HCT116 (cell line): Measurements from ENCODE around the gene OR4E2. TPM values are rescaled to one million over a fixed set of nuclear protein-coding genes. Genes with fewer than 3 reads are reported as not detected.

Experiments
- ATAC-seq: fragments of 200-7000 bp; cut with Tn5 transposase; 2 replicates; pipeline ENCODE4 v1.9.1; 2020; ENCODE audit warnings: mild to moderate bottlenecking, moderate library complexity
- BruUV-seq: library from RNA; stranded (reverse); fragments of 400-500 nt; replicated peaks from 2 replicates; lab custom pipeline; 2021; lab: Mats Ljungman, UMichigan
- CTCF ChIA-PET: fragments of 300-600 bp; sonication (Branson Sonifier 250); formaldehyde crosslinking; loops from one replicate; lab custom pipeline; 2021; ENCODE audit warnings: antibody characterized with exemption; lab: Charles Lee
- POLR2A ChIA-PET: fragments of 300-600, 350-600 bp; sonication (Branson Sonifier 250); formaldehyde crosslinking; loops from one replicate; lab custom pipeline; 2021; ENCODE audit warnings: antibody characterized with exemption; lab: Charles Lee
- RAD21 ChIA-PET, 2 experiments: fragments of 300-600 bp; sonication (Branson Sonifier 250); formaldehyde crosslinking; loops; one replicate each; lab custom pipeline; 2023; ENCODE audit warnings: low total read pairs in 2 of 2; ENCODE audit not compliant: uncharacterized antibody in 2 of 2, unreplicated experiment in 2 of 2, low non-redundant PET in 1 of 2; lab: Charles Lee
- DNase-seq: peaks from one replicate; pipeline ENCODE4 v3.0.0-alpha.2; 2010; ENCODE audit warnings: low read depth, low spot score
- H2AFZ ChIP-seq: fragments of 200-600 bp; shearing (Covaris generic), sonication (generic); 2 replicates; pipeline ENCODE4 v1.6.1; 2017; ENCODE audit warnings: low read depth, mixed run types, mixed read lengths, antibody characterized with exemption, low read length; ENCODE audit not compliant: poor library complexity, severe bottlenecking
- H3K27ac ChIP-seq: 2 replicates; pipeline ENCODE4 v1.5.1; 2012; ENCODE audit warnings: low read depth, low read length
- H3K27me3 ChIP-seq: fragments of 200-600 bp; sonication (generic); 2 replicates; pipeline ENCODE4 v1.6.1; 2016; ENCODE audit warnings: mixed run types, low read length, mixed read lengths; ENCODE audit not compliant: insufficient read depth
- H3K36me3 ChIP-seq, 2 experiments: fragments of 200-500 bp in 1 of 2; fragments of 200-600 bp in 1 of 2; sonication (Bioruptor generic) in 1 of 2; sonication (generic) in 1 of 2; 2 replicates each; pipeline versions ENCODE4 v1.5.1 to v1.6.1; 2014 to 2016; ENCODE audit warnings: low read length in 2 of 2, inconsistent platforms in 1 of 2, mixed read lengths in 1 of 2, mixed run types in 1 of 2; ENCODE audit not compliant: insufficient read depth in 2 of 2, control insufficient read depth in 1 of 2
- H3K4me1 ChIP-seq, 2 experiments: fragments of 200-600 bp in 1 of 2; sonication (generic) in 1 of 2; 2 replicates each; pipeline versions ENCODE4 v1.5.1 to v1.6.1; 2012 to 2017; ENCODE audit warnings: low read length in 2 of 2, inconsistent platforms in 1 of 2, mild to moderate bottlenecking in 1 of 2, mixed read lengths in 1 of 2, mixed run types in 1 of 2, moderate library complexity in 1 of 2; ENCODE audit not compliant: insufficient read depth in 2 of 2, control insufficient read depth in 1 of 2
- H3K4me2 ChIP-seq: fragments of 200-600 bp; sonication (generic); 2 replicates; pipeline ENCODE4 v1.6.1; 2017; ENCODE audit warnings: mixed run types, low read length, mixed read lengths
- H3K4me3 ChIP-seq, 2 experiments: fragments of 200-600 bp in 1 of 2; sonication (generic) in 1 of 2; replicated peaks in 1 of 2; 2 replicates each; pipeline ENCODE4 v1.5.1; 2011 to 2016; ENCODE audit warnings: low read length in 2 of 2, control low read depth in 1 of 2, low read depth in 1 of 2, mild to moderate bottlenecking in 1 of 2, mixed read lengths in 1 of 2, mixed run types in 1 of 2
- H3K79me2 ChIP-seq: fragments of 200-600 bp; sonication (generic); 2 replicates; pipeline ENCODE4 v1.6.1; 2017; ENCODE audit warnings: mild to moderate bottlenecking, mixed run types, low read length, moderate library complexity, mixed read lengths; ENCODE audit not compliant: insufficient read depth
- H3K9ac ChIP-seq: fragments of 200-600 bp; sonication (generic); 2 replicates; pipeline ENCODE4 v1.6.1; 2016; ENCODE audit warnings: low read length, mixed read lengths
- H3K9me2 ChIP-seq: fragments of 200-600 bp; sonication (generic), shearing (Covaris generic); 2 replicates; pipeline ENCODE4 v1.6.1; 2017; ENCODE audit warnings: mixed run types, mild to moderate bottlenecking, moderate library complexity; ENCODE audit not compliant: insufficient read depth
- H3K9me3 ChIP-seq, 2 experiments: fragments of 200-500 bp in 1 of 2; fragments of 200-600 bp in 1 of 2; sonication (Bioruptor generic) in 1 of 2; sonication (generic) in 1 of 2; 2 replicates each; pipeline ENCODE4 v1.6.1; 2014 to 2017; ENCODE audit warnings: low read length in 2 of 2, mixed read lengths in 2 of 2, inconsistent platforms in 1 of 2, low read depth in 1 of 2, mild to moderate bottlenecking in 1 of 2, mixed run types in 1 of 2, moderate library complexity in 1 of 2; ENCODE audit not compliant: control insufficient read depth in 1 of 2, insufficient read depth in 1 of 2
- H4K20me1 ChIP-seq: fragments of 200-600 bp; sonication (generic), shearing (Covaris generic); 2 replicates; pipeline ENCODE4 v1.6.1; 2017; ENCODE audit warnings: mixed run types, mild to moderate bottlenecking, moderate library complexity; ENCODE audit not compliant: insufficient read depth
- ELF1 ChIP-seq: IDR thresholded peaks from 2 replicates; pipeline ENCODE4 v1.6.1; 2012; ENCODE audit warnings: low read depth, borderline replicate concordance
- FOSL1 ChIP-seq: IDR thresholded peaks from 2 replicates; pipeline ENCODE4 v1.6.1; 2012; ENCODE audit warnings: low read depth
- POLR2A ChIP-seq: IDR thresholded peaks from 2 replicates; pipeline ENCODE4 v1.7.0; 2011; ENCODE audit warnings: borderline replicate concordance; ENCODE audit not compliant: insufficient read depth, insufficient read length; ENCODE audit errors: extremely low read depth
- ZFX ChIP-seq: fragments of 450-650 bp; IDR thresholded peaks from 2 replicates; pipeline ENCODE4 v1.6.1; 2017
- intact Hi-C: fragments of 100-400 bp; cut with micrococcal nuclease; formaldehyde crosslinking; loops from 2 replicates; pipeline ENCODE4 v1.10.0; 2022
- total RNA-seq: library from RNA; stranded (reverse); gene quantifications from one replicate; pipeline ENCODE4 v1.2.1, GENCODE V29; 2021; ENCODE audit not compliant: unreplicated experiment
- TF ChIP-seq, protein P1 (sequence below): IDR thresholded peaks from 2 replicates; pipeline ENCODE4 v1.6.1; 2012
- TF ChIP-seq, protein P2 (sequence below): IDR thresholded peaks from 2 replicates; pipeline ENCODE4 v1.6.1; 2012; ENCODE audit warnings: low read depth
- TF ChIP-seq, protein P3 (sequence below), 3 experiments: fragments of 200-600 bp in 1 of 3; sonication (generic) in 1 of 3; IDR thresholded peaks in 2 of 3; conservative IDR thresholded peaks in 1 of 3; 2 replicates each; pipeline ENCODE4 v1.5.1; 2012 to 2017; ENCODE audit warnings: low read depth in 2 of 3, low read length in 2 of 3, antibody characterized with exemption in 1 of 3, borderline replicate concordance in 1 of 3, control low read depth in 1 of 3, mild to moderate bottlenecking in 1 of 3, mixed read lengths in 1 of 3, mixed run types in 1 of 3, moderate library complexity in 1 of 3; ENCODE audit not compliant: insufficient read depth in 1 of 3

OR4E2 gene
- total RNA-seq, 1 experiment from 2014 or later, result not detected

DNA sequence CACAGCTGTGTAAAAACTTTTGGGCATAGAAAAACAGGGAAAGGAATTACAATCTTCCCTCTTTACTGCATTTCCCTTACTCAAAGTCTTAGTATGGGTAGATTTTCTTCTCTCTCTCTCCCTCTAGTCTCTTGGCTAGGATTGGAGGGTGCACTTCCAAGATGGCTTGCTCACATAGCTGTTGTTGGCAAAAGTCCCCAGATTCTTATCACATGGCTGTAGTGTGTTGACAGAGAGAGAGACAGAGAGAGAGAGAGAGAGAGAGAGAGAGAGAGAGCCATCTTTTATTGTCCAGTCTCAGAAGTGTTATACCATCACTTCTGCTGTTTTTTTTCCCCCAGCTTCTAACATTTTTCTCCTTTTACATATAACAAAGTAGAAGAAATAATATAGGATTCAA lies 6.3 kb upstream of the OR4E2 start:
- DNase-seq (no peak), ATAC-seq (no peak)
- Histone ChIP-seq H2AFZ (no peak overlapping the region), H3K27ac (no peak overlapping the region), H3K36me3 (no peaks in the 10 kb centered on the region), H3K79me2 (no peaks in the 10 kb centered on the region), H3K9ac (no peak overlapping the region), H3K27me3 (peaks cover 14% of the 10 kb centered on the region), H3K4me1 (no peaks in the 10 kb centered on the region), H3K4me3 (no peak overlapping the region), H4K20me1 (no peaks in the 10 kb centered on the region), H3K4me2 (no peak overlapping the region), H3K9me3 (no peaks in the 10 kb centered on the region), H3K9me2 (no peaks in the 10 kb centered on the region)
- CTCF ChIA-PET, result no interaction called here
- POLR2A ChIA-PET, result no interaction called here
- intact Hi-C loops, result no loop called here
- TF ChIP-seq ZFX (no peak), POLR2A (no peak), FOSL1 (no peak), ELF1 (no peak)
- TF ChIP-seq, protein P1, sequence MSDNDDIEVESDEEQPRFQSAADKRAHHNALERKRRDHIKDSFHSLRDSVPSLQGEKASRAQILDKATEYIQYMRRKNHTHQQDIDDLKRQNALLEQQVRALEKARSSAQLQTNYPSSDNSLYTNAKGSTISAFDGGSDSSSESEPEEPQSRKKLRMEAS, result no peak
- TF ChIP-seq, protein P2, sequence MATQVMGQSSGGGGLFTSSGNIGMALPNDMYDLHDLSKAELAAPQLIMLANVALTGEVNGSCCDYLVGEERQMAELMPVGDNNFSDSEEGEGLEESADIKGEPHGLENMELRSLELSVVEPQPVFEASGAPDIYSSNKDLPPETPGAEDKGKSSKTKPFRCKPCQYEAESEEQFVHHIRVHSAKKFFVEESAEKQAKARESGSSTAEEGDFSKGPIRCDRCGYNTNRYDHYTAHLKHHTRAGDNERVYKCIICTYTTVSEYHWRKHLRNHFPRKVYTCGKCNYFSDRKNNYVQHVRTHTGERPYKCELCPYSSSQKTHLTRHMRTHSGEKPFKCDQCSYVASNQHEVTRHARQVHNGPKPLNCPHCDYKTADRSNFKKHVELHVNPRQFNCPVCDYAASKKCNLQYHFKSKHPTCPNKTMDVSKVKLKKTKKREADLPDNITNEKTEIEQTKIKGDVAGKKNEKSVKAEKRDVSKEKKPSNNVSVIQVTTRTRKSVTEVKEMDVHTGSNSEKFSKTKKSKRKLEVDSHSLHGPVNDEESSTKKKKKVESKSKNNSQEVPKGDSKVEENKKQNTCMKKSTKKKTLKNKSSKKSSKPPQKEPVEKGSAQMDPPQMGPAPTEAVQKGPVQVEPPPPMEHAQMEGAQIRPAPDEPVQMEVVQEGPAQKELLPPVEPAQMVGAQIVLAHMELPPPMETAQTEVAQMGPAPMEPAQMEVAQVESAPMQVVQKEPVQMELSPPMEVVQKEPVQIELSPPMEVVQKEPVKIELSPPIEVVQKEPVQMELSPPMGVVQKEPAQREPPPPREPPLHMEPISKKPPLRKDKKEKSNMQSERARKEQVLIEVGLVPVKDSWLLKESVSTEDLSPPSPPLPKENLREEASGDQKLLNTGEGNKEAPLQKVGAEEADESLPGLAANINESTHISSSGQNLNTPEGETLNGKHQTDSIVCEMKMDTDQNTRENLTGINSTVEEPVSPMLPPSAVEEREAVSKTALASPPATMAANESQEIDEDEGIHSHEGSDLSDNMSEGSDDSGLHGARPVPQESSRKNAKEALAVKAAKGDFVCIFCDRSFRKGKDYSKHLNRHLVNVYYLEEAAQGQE, result no peak
- TF ChIP-seq, protein P3, sequence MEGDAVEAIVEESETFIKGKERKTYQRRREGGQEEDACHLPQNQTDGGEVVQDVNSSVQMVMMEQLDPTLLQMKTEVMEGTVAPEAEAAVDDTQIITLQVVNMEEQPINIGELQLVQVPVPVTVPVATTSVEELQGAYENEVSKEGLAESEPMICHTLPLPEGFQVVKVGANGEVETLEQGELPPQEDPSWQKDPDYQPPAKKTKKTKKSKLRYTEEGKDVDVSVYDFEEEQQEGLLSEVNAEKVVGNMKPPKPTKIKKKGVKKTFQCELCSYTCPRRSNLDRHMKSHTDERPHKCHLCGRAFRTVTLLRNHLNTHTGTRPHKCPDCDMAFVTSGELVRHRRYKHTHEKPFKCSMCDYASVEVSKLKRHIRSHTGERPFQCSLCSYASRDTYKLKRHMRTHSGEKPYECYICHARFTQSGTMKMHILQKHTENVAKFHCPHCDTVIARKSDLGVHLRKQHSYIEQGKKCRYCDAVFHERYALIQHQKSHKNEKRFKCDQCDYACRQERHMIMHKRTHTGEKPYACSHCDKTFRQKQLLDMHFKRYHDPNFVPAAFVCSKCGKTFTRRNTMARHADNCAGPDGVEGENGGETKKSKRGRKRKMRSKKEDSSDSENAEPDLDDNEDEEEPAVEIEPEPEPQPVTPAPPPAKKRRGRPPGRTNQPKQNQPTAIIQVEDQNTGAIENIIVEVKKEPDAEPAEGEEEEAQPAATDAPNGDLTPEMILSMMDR (IDR thresholded peaks at IDR 0.05 in 2 of 3, conservative IDR thresholded peaks at IDR 0.05 in 1 of 3; ENCODE audit: borderline replicate concordance in 1 of 3, insufficient read depth in 1 of 3, low read depth in 2 of 3, low read length in 2 of 3), result no peak
- RAD21 ChIA-PET, result interaction anchor here in 1 of 2 experiments (0.7 kb wide), 1 partner anchor 655 kb away, joined by 3 read pairs; no protein-coding TSS in a partner anchor
- no TSS peak for BruUV-seq
